ENCODE results near the gene LMOD2.

Gene LMOD2

GRCh38 chr7:123650595-123650994, 5.1 kb upstream of the LMOD2 start:
- H3K27ac ChIP-seq: no peak overlapping the region
- TF ChIP-seq CTCF (conservative IDR thresholded peaks at IDR 0.05) (no peak), ZFX (IDR thresholded peaks at IDR 0.05) (no peak)

DNA sequence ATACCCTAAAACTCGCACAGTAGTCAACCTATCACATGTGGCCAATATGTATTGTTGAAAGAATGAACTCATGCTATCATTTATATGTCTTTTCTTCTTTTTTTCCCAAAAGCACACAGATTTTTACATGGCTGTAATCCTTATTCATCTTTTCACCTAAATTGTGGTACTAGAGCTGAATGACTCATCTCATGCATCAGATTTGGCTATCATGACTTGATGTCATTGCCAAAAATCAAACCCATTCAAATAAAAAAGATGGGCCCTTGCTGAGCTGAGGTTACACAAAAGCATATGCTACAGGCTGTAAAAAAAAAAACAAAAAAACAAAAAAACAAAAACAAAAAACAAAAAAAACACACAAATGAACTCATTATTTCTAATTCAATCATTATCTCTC, 3.3 kb upstream of the LMOD2 start:
- no peak for TF ChIP-seq CTCF (conservative IDR thresholded peaks at IDR 0.05)
- TF ChIP-seq ZFX (IDR thresholded peaks at IDR 0.05): no peak

DNA sequence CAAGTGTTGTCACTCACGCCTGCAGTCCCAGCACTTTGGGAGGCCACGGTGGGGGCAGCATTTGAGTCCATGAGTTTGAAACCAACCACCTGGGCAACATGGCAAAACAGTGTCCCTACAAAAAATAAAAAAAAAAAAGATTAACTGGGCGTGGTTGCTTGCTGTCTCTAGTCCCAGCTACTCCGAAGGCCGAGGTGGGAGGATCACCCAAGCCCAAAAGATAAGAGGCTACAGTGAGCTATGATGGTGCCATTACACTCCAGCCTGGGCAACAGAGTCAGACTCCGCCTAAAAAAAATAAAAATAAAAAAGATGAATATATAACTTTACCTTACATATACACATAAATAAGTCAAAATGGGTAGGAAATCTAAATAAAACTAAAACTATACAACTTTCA, 2.5 kb upstream of the LMOD2 start:
- no peak for TF ChIP-seq ZFX (IDR thresholded peaks at IDR 0.05)
- TF ChIP-seq CTCF (conservative IDR thresholded peaks at IDR 0.05): no peak

More for the DNA sequence above, 3.3 kb upstream of the LMOD2 start:
- no peak overlapping the region for H3K27ac ChIP-seq

DNA sequence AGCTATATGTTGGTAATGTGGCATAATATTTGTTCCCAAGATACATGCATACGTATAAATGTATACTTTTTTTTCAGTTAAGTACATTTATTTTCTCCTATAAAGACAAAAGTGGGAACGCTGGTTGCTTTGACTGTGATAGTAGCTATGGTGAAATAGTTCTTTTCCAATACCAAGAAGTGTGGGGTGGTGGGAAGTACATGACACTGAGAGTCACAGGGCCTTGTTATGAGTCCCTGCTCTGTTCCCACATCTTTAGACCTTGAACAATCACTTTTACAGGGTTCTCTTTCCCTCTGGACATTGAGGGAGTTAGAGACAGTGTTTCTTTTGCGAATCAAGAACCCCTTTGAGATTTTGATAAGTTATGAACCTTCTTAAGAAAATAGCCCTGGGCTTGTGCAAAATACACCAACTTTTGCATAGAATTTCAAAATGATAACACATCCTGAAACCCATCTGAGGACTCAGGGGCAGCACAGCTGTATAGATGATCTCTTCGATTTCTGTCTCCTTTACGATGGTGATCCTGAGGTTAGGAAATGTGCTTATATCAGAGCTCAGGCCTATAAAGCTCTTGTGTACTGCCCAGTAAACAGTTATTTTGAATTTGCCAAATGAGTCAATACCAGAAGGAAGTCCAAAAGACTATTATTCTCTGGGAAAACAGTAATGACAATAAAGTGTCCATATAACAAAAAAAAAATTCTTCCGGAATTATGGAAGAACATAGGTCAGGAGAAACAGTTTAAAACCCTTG, 1.1 kb downstream of the LMOD2 start:
- no peak for TF ChIP-seq CTCF (conservative IDR thresholded peaks at IDR 0.05)
- TF ChIP-seq ZFX (IDR thresholded peaks at IDR 0.05): no peak
- H3K27ac ChIP-seq: no peak overlapping the region

More for the DNA sequence above, 2.5 kb upstream of the LMOD2 start:
- no peak overlapping the region for H3K27ac ChIP-seq

GRCh38 chr7:123657304-123657685, 1.6 kb downstream of the LMOD2 start:
- no peak overlapping the region for H3K27ac ChIP-seq
- TF ChIP-seq CTCF (conservative IDR thresholded peaks at IDR 0.05) (no peak), ZFX (IDR thresholded peaks at IDR 0.05) (no peak)

DNA sequence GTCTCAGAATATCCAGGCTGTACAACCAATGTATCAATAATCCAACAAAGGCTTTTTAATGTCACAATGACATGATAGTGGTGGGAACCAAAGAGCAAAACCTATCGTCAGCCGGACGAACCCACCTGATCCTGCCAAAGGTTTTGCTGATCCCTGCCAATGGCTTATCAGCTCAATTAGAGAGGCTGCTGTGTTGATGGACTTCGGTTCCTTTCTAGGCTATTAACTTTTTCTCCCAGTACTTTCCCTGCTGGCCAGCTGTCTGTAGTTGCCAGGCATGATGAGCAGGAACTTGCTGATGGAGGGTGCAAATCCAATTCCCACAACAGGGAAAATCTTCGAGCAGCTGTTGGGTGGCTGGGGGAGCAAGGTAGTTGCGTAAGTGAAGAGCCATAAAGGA, 2.4 kb downstream of the LMOD2 start:
- no peak for TF ChIP-seq ZFX (IDR thresholded peaks at IDR 0.05)
- no peak for TF ChIP-seq CTCF (conservative IDR thresholded peaks at IDR 0.05)

DNA sequence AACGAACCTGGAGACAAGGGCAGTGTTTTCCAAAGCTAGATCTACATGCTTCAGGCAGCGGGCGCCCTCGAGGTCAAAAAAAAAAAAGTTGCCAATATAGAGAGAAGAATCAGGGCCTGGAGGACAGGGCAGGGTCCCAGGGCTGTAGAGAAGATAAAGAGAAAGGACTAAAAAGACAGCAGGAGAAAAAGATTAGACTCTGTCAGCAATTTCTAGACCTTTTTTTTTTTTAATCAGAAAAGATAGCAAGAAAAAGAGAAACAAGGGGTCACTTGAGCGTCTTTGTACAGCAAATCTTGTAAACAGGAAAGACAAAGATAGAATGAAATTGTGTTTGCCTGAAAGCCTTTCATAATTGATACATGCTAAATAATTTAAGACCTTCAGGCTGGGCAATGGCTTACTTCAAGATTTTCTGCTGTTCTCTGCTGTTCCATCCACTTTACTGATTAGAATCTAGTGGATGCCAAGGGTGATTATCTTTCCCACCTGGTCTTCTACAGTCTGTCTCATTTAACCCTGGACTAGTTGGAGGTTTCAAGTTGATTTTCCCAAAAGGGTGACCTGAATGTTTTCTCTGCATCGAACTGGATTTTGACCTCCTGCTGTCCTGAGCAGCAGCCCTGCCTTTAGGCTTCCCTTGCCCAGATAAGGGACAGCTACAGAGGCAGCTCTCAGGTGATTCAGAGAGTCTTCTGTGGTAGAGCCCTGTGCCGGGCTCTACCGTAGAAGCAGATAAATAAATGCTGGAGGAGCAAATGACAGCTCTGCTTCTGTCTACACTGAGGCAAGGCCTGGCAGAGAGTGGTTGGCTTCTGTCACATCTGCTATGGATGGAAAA, 5.1 kb downstream of the LMOD2 start:
- TF ChIP-seq ZFX (IDR thresholded peaks at IDR 0.05) (no peak), CTCF (conservative IDR thresholded peaks at IDR 0.05) (no peak)
- H3K27ac ChIP-seq: no peak overlapping the region

More for the DNA sequence above, 2.4 kb downstream of the LMOD2 start:
- no peak overlapping the region for H3K27ac ChIP-seq
